Hepatic stellate cell (primary cell): ENCODE measurements around the gene UNC50.

ENCODE experiments used
- DNase-seq: peaks from one replicate; pipeline ENCODE4 v3.0.0; 2011; ENCODE audit warnings: low spot score

The UNC50 gene

GRCh38 chr2:98608116-98608961 is at the start of gene UNC50, which contains the start of gene COA5:
Gene UNC50 (plus strand): TSS chr2:98608589. CDS start chr2:98609760, 1,171 bp downstream.
Gene COA5 (minus strand): TSS chr2:98608512. CDS start chr2:98608405, 107 bp downstream.
- DNase-seq: peak; percentile 91

- DNase-seq: no peak
These were observed 49.4 kb upstream of the UNC50 start for GRCh38 chr2:98558852-98559530.

GRCh38 chr2:98559581-98559980 is 48.8 kb upstream of the UNC50 start:
- no peak for DNase-seq

- peak; percentile 96 for DNase-seq
These were observed 48.1 kb upstream of the UNC50 start for GRCh38 chr2:98560256-98560771.

- DNase-seq: no peak
These were observed 47.4 kb upstream of the UNC50 start for GRCh38 chr2:98561018-98561417.

- DNase-seq: peak; percentile 58
These were observed 46.3 kb upstream of the UNC50 start for GRCh38 chr2:98561902-98562695.

GRCh38 chr2:98563394-98563793 is 45.0 kb upstream of the UNC50 start:
- DNase-seq: no peak

GRCh38 chr2:98564541-98565132 is 43.8 kb upstream of the UNC50 start:
- no peak for DNase-seq

GRCh38 chr2:98565286-98565860 is 43.0 kb upstream of the UNC50 start:
- DNase-seq: no peak

- no peak for DNase-seq
These were observed 42.4 kb upstream of the UNC50 start for GRCh38 chr2:98565941-98566340.

- peak; percentile 83 for DNase-seq
These were observed 40.0 kb upstream of the UNC50 start for GRCh38 chr2:98568161-98568956.

- DNase-seq: peak; percentile 55
These were observed 39.1 kb upstream of the UNC50 start for GRCh38 chr2:98569197-98569793.

GRCh38 chr2:98569915-98570314 is 38.5 kb upstream of the UNC50 start:
- no peak for DNase-seq

GRCh38 chr2:98570356-98570755 is 38.0 kb upstream of the UNC50 start:
- DNase-seq: no peak

- DNase-seq: no peak
These were observed 37.2 kb upstream of the UNC50 start for GRCh38 chr2:98571121-98571701.

- no peak for DNase-seq
These were observed 36.6 kb upstream of the UNC50 start for GRCh38 chr2:98571796-98572195.

GRCh38 chr2:98572211-98572610 is 36.2 kb upstream of the UNC50 start:
- DNase-seq: no peak

GRCh38 chr2:98572676-98573075 is 35.7 kb upstream of the UNC50 start:
- DNase-seq: no peak

GRCh38 chr2:98573426-98573825 is 35.0 kb upstream of the UNC50 start:
- no peak for DNase-seq
